HepG2 (cell line): Measurements from ENCODE around the gene FITM2.

ENCODE experiments used
- ARNTL ChIP-seq: sonication (generic); formaldehyde crosslinking; IDR thresholded peaks from 2 replicates; pipeline ENCODE4 v1.4.0; 2020; ENCODE audit warnings: mild to moderate bottlenecking, missing genetic modification reagents
- NFKBIZ ChIP-seq: IDR thresholded peaks from 2 replicates; pipeline ENCODE4 v1.6.1; 2018; ENCODE audit warnings: missing genetic modification reagents, missing compliant biosample characterization
- RAD21 ChIP-seq: fragments of 450-650 bp; formaldehyde crosslinking; IDR thresholded peaks from 2 replicates; pipeline ENCODE4 v1.5.0; 2020; ENCODE audit warnings: mild to moderate bottlenecking
- XBP1 ChIP-seq: sonication (generic); formaldehyde crosslinking; IDR thresholded peaks from 2 replicates; pipeline ENCODE4 v1.5.0; 2020; ENCODE audit warnings: missing genetic modification reagents
- ZNF430 ChIP-seq: sonication (generic); formaldehyde crosslinking; IDR thresholded peaks from 2 replicates; pipeline ENCODE4 v1.9.0; 2021; ENCODE audit warnings: mild to moderate bottlenecking, missing genetic modification reagents
- ZNF850 ChIP-seq: sonication (generic); formaldehyde crosslinking; conservative IDR thresholded peaks from 2 replicates; pipeline ENCODE4 v1.9.0; 2021; ENCODE audit warnings: mild to moderate bottlenecking, missing genetic modification reagents
- TF ChIP-seq, protein P1 (sequence below): fragments of 450-650 bp; IDR thresholded peaks from 2 replicates; pipeline ENCODE4 v1.6.1; 2016
- TF ChIP-seq, protein P2 (sequence below): sonication (generic); formaldehyde crosslinking; IDR thresholded peaks from 2 replicates; pipeline ENCODE4 v1.5.0; 2020; ENCODE audit warnings: mild to moderate bottlenecking, missing genetic modification reagents, moderate library complexity
- TF ChIP-seq, protein P3 (sequence below): sonication (generic); formaldehyde crosslinking; IDR thresholded peaks from 2 replicates; pipeline ENCODE4 v1.4.0; 2020; ENCODE audit warnings: missing genetic modification reagents, borderline replicate concordance
- TF ChIP-seq, protein P4 (sequence below): sonication (generic); formaldehyde crosslinking; IDR thresholded peaks from 2 replicates; pipeline ENCODE4 v1.4.0; 2020; ENCODE audit warnings: missing genetic modification reagents, borderline replicate concordance
- TF ChIP-seq, protein P5 (sequence below): sonication (generic); formaldehyde crosslinking; IDR thresholded peaks from 2 replicates; pipeline ENCODE4 v1.5.1; 2020; ENCODE audit warnings: missing genetic modification reagents, mild to moderate bottlenecking, borderline replicate concordance
- TF ChIP-seq, protein P6 (sequence below): sonication (generic); formaldehyde crosslinking; IDR thresholded peaks from 2 replicates; pipeline ENCODE4 v1.4.0; 2020; ENCODE audit warnings: missing genetic modification reagents
- TF ChIP-seq, protein P7 (sequence below): sonication (generic); formaldehyde crosslinking; IDR thresholded peaks from 2 replicates; pipeline ENCODE4 v1.4.0; 2020; ENCODE audit warnings: missing genetic modification reagents
- TF ChIP-seq, protein P8 (sequence below): sonication (generic); formaldehyde crosslinking; IDR thresholded peaks from 2 replicates; pipeline ENCODE4 v1.4.0; 2020; ENCODE audit warnings: missing genetic modification reagents

DNA sequence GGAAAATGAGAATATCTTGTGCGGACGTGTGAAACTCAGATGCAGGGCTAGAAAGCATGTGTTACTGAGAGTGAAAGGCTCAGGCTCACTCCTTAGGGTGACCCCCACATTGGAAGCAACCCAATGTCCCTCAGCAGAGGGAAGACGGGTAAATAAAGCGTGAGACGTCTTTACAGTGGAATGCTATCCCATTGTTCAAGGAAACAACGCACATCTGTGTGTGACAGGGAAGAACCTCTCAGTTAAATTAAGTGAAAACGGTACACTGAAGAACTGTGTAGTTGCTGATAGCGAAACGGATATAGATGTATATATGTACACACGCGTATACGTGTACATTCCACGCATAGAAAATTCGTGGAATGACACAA is 45.3 kb upstream of the FITM2 start:
- TF ChIP-seq, protein P1, sequence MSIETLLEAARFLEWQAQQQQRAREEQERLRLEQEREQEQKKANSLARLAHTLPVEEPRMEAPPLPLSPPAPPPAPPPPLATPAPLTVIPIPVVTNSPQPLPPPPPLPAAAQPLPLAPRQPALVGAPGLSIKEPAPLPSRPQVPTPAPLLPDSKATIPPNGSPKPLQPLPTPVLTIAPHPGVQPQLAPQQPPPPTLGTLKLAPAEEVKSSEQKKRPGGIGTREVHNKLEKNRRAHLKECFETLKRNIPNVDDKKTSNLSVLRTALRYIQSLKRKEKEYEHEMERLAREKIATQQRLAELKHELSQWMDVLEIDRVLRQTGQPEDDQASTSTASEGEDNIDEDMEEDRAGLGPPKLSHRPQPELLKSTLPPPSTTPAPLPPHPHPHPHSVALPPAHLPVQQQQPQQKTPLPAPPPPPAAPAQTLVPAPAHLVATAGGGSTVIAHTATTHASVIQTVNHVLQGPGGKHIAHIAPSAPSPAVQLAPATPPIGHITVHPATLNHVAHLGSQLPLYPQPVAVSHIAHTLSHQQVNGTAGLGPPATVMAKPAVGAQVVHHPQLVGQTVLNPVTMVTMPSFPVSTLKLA: no peak
- no peak for TF ChIP-seq ZNF850 (CRISPR knock-in tag)
- TF ChIP-seq, protein P2, sequence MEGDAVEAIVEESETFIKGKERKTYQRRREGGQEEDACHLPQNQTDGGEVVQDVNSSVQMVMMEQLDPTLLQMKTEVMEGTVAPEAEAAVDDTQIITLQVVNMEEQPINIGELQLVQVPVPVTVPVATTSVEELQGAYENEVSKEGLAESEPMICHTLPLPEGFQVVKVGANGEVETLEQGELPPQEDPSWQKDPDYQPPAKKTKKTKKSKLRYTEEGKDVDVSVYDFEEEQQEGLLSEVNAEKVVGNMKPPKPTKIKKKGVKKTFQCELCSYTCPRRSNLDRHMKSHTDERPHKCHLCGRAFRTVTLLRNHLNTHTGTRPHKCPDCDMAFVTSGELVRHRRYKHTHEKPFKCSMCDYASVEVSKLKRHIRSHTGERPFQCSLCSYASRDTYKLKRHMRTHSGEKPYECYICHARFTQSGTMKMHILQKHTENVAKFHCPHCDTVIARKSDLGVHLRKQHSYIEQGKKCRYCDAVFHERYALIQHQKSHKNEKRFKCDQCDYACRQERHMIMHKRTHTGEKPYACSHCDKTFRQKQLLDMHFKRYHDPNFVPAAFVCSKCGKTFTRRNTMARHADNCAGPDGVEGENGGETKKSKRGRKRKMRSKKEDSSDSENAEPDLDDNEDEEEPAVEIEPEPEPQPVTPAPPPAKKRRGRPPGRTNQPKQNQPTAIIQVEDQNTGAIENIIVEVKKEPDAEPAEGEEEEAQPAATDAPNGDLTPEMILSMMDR (CRISPR knock-in tag): no peak
- peak; percentile 8; the same call in 1 of the 2 replicates for TF ChIP-seq ARNTL
- no peak for TF ChIP-seq XBP1 (CRISPR knock-in tag)
- TF ChIP-seq, protein P3, sequence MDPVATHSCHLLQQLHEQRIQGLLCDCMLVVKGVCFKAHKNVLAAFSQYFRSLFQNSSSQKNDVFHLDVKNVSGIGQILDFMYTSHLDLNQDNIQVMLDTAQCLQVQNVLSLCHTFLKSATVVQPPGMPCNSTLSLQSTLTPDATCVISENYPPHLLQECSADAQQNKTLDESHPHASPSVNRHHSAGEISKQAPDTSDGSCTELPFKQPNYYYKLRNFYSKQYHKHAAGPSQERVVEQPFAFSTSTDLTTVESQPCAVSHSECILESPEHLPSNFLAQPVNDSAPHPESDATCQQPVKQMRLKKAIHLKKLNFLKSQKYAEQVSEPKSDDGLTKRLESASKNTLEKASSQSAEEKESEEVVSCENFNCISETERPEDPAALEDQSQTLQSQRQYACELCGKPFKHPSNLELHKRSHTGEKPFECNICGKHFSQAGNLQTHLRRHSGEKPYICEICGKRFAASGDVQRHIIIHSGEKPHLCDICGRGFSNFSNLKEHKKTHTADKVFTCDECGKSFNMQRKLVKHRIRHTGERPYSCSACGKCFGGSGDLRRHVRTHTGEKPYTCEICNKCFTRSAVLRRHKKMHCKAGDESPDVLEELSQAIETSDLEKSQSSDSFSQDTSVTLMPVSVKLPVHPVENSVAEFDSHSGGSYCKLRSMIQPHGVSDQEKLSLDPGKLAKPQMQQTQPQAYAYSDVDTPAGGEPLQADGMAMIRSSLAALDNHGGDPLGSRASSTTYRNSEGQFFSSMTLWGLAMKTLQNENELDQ (CRISPR knock-in tag): no peak
- no peak for TF ChIP-seq NFKBIZ
- TF ChIP-seq, protein P4, sequence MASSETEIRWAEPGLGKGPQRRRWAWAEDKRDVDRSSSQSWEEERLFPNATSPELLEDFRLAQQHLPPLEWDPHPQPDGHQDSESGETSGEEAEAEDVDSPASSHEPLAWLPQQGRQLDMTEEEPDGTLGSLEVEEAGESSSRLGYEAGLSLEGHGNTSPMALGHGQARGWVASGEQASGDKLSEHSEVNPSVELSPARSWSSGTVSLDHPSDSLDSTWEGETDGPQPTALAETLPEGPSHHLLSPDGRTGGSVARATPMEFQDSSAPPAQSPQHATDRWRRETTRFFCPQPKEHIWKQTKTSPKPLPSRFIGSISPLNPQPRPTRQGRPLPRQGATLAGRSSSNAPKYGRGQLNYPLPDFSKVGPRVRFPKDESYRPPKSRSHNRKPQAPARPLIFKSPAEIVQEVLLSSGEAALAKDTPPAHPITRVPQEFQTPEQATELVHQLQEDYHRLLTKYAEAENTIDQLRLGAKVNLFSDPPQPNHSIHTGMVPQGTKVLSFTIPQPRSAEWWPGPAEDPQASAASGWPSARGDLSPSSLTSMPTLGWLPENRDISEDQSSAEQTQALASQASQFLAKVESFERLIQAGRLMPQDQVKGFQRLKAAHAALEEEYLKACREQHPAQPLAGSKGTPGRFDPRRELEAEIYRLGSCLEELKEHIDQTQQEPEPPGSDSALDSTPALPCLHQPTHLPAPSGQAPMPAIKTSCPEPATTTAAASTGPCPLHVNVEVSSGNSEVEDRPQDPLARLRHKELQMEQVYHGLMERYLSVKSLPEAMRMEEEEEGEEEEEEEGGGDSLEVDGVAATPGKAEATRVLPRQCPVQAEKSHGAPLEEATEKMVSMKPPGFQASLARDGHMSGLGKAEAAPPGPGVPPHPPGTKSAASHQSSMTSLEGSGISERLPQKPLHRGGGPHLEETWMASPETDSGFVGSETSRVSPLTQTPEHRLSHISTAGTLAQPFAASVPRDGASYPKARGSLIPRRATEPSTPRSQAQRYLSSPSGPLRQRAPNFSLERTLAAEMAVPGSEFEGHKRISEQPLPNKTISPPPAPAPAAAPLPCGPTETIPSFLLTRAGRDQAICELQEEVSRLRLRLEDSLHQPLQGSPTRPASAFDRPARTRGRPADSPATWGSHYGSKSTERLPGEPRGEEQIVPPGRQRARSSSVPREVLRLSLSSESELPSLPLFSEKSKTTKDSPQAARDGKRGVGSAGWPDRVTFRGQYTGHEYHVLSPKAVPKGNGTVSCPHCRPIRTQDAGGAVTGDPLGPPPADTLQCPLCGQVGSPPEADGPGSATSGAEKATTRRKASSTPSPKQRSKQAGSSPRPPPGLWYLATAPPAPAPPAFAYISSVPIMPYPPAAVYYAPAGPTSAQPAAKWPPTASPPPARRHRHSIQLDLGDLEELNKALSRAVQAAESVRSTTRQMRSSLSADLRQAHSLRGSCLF (CRISPR knock-in tag): no peak
- TF ChIP-seq ZNF430: no peak
- TF ChIP-seq, protein P5, sequence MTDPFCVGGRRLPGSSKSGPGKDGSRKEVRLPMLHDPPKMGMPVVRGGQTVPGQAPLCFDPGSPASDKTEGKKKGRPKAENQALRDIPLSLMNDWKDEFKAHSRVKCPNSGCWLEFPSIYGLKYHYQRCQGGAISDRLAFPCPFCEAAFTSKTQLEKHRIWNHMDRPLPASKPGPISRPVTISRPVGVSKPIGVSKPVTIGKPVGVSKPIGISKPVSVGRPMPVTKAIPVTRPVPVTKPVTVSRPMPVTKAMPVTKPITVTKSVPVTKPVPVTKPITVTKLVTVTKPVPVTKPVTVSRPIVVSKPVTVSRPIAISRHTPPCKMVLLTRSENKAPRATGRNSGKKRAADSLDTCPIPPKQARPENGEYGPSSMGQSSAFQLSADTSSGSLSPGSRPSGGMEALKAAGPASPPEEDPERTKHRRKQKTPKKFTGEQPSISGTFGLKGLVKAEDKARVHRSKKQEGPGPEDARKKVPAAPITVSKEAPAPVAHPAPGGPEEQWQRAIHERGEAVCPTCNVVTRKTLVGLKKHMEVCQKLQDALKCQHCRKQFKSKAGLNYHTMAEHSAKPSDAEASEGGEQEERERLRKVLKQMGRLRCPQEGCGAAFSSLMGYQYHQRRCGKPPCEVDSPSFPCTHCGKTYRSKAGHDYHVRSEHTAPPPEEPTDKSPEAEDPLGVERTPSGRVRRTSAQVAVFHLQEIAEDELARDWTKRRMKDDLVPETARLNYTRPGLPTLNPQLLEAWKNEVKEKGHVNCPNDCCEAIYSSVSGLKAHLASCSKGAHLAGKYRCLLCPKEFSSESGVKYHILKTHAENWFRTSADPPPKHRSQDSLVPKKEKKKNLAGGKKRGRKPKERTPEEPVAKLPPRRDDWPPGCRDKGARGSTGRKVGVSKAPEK (CRISPR knock-in tag): no peak
- no peak for TF ChIP-seq RAD21
- TF ChIP-seq, protein P6, sequence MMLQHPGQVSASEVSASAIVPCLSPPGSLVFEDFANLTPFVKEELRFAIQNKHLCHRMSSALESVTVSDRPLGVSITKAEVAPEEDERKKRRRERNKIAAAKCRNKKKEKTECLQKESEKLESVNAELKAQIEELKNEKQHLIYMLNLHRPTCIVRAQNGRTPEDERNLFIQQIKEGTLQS: no peak
- TF ChIP-seq, protein P7, sequence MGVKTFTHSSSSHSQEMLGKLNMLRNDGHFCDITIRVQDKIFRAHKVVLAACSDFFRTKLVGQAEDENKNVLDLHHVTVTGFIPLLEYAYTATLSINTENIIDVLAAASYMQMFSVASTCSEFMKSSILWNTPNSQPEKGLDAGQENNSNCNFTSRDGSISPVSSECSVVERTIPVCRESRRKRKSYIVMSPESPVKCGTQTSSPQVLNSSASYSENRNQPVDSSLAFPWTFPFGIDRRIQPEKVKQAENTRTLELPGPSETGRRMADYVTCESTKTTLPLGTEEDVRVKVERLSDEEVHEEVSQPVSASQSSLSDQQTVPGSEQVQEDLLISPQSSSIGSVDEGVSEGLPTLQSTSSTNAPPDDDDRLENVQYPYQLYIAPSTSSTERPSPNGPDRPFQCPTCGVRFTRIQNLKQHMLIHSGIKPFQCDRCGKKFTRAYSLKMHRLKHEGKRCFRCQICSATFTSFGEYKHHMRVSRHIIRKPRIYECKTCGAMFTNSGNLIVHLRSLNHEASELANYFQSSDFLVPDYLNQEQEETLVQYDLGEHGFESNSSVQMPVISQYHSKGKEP: no peak
- TF ChIP-seq, protein P8, sequence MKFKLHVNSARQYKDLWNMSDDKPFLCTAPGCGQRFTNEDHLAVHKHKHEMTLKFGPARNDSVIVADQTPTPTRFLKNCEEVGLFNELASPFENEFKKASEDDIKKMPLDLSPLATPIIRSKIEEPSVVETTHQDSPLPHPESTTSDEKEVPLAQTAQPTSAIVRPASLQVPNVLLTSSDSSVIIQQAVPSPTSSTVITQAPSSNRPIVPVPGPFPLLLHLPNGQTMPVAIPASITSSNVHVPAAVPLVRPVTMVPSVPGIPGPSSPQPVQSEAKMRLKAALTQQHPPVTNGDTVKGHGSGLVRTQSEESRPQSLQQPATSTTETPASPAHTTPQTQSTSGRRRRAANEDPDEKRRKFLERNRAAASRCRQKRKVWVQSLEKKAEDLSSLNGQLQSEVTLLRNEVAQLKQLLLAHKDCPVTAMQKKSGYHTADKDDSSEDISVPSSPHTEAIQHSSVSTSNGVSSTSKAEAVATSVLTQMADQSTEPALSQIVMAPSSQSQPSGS (CRISPR knock-in tag): no peak
